CD4-positive, alpha-beta T cell treated with Interleukin-4 for 4 hours (primary cell): Measurements from ENCODE around the gene ERGIC1.
"Not testable (repeated sequence)": the region's sequence is repeated elsewhere in the genome, so short reads cannot be mapped to it uniquely, and the experiment has no call there.

Experiments used
- DNase-seq: peaks from one replicate; pipeline ENCODE4 v3.0.0-alpha.2; 2020

Gene ERGIC1

GRCh38 chr5:172849606-172850453, 15.8 kb downstream of the ERGIC1 start:
- peak; percentile 6 for DNase-seq

GRCh38 chr5:172850454-172850797, 16.4 kb downstream of the ERGIC1 start:
- DNase-seq = no peak

GRCh38 chr5:172851254-172851653, 17.2 kb downstream of the ERGIC1 start:
- not testable (repeated sequence) for DNase-seq

GRCh38 chr5:172852490-172853354, 18.7 kb downstream of the ERGIC1 start:
- DNase-seq = no peak

- DNase-seq = no peak
Observed at GRCh38 chr5:172853355-172853975, 19.4 kb downstream of the ERGIC1 start.

GRCh38 chr5:172854451-172854871, 20.4 kb downstream of the ERGIC1 start:
- no peak for DNase-seq

GRCh38 chr5:172854971-172855370, 20.9 kb downstream of the ERGIC1 start:
- DNase-seq = no peak

GRCh38 chr5:172855597-172856292, 21.7 kb downstream of the ERGIC1 start:
- no peak for DNase-seq

GRCh38 chr5:172856336-172856735, 22.3 kb downstream of the ERGIC1 start:
- no peak for DNase-seq

GRCh38 chr5:172857982-172858381, 23.9 kb downstream of the ERGIC1 start:
- DNase-seq = no peak

GRCh38 chr5:172858511-172858989, 24.5 kb downstream of the ERGIC1 start:
- no peak for DNase-seq

GRCh38 chr5:172858990-172859811, 25.1 kb downstream of the ERGIC1 start:
- DNase-seq = no peak

GRCh38 chr5:172859966-172860365, 25.9 kb downstream of the ERGIC1 start:
- DNase-seq = no peak

- DNase-seq = no peak
Observed at GRCh38 chr5:172860520-172861443, 26.7 kb downstream of the ERGIC1 start.

GRCh38 chr5:172861461-172861860, 27.4 kb downstream of the ERGIC1 start:
- no peak for DNase-seq

- DNase-seq = no peak
Observed at GRCh38 chr5:172862165-172862801, 28.2 kb downstream of the ERGIC1 start.

- not testable (repeated sequence) for DNase-seq
Observed at GRCh38 chr5:172864171-172864570, 30.1 kb downstream of the ERGIC1 start.

- no peak for DNase-seq
Observed at GRCh38 chr5:172864747-172865146, 30.7 kb downstream of the ERGIC1 start.

- DNase-seq = no peak
Observed at GRCh38 chr5:172866378-172866777, 32.3 kb downstream of the ERGIC1 start.
